ENCODE data around the gene RIMKLA.

- TF ChIP-seq CTCF (IDR thresholded peaks at IDR 0.05) (no peak), ZFX (IDR thresholded peaks at IDR 0.05; ENCODE audit: borderline replicate concordance) (no peak)
Measured at GRCh38 chr1:42429603-42430002, 49.0 kb downstream of the RIMKLA start.
